Adipocyte (in vitro differentiated cells): Measurements from ENCODE around the gene RACK1.
"Not testable (repeated sequence)": the region's sequence is repeated elsewhere in the genome, so short reads cannot be mapped to it uniquely, and the experiment has no call there.

Experiments used
- DNase-seq: peaks from one replicate; pipeline ENCODE4 v3.0.0-alpha.2; 2015; ENCODE audit warnings: low read depth
- H3K27me3 ChIP-seq: replicated peaks from 2 replicates; pipeline ENCODE4 v1.7.0; 2013; ENCODE audit warnings: mild to moderate bottlenecking, low read length, moderate library complexity; ENCODE audit not compliant: control insufficient read depth, insufficient read depth
- H3K36me3 ChIP-seq: 2 replicates; pipeline ENCODE4 v1.7.0; 2013; ENCODE audit warnings: low read length, mild to moderate bottlenecking, moderate library complexity; ENCODE audit not compliant: control insufficient read depth, insufficient read depth, severe bottlenecking
- H3K4me1 ChIP-seq: 2 replicates; pipeline ENCODE4 v1.7.0; 2013; ENCODE audit warnings: mild to moderate bottlenecking, low read length, moderate library complexity; ENCODE audit not compliant: control insufficient read depth, insufficient read depth
- H3K4me3 ChIP-seq: 2 replicates; pipeline ENCODE4 v1.7.0; 2013; ENCODE audit warnings: mild to moderate bottlenecking, low read length, moderate library complexity
- H3K9ac ChIP-seq: 2 replicates; pipeline ENCODE4 v1.7.0; 2013; ENCODE audit warnings: mild to moderate bottlenecking, low read length, moderate library complexity
- H3K9me3 ChIP-seq: 2 replicates; pipeline ENCODE4 v1.7.0; 2013; ENCODE audit warnings: mild to moderate bottlenecking, low read length, moderate library complexity; ENCODE audit not compliant: control insufficient read depth

The RACK1 gene

DNA sequence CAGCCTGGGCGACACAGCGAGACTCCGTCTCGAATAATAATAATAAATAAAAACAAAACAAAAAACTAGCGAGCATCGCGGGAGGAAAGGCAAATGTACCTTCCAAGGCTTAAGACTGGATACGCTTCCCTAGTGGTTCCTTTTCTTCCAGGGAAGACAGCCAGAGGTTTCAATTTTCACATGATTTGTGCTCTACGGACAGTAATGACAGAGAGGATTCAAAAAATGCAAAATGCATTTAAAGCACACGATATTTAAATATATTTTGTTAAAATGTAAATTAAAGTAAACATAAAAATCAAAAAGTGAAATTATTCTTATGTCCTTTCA, 24.9 kb downstream of the RACK1 start:
- H3K4me3 ChIP-seq = peak overlapping the region; percentile 79

DNA sequence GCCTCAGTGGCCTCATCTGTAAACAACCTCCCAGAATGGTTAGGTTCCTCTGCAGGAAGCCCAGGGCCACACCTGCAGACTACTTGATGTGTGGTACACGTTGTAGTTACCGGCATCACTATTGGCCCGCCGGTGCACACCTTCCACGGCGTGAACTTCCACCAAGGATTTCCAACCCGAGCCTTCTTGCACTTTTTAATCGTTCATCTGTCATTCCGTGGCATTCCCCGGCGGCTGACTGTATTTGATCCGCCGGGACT, 26.0 kb downstream of the RACK1 start:
- H3K36me3 ChIP-seq = no peaks in the 10 kb centered on the region
- no peak for DNase-seq

More for the DNA sequence above, 24.9 kb downstream of the RACK1 start:
- no peak for DNase-seq
- no peak overlapping the region for H3K9ac ChIP-seq
- no peaks in the 10 kb centered on the region for H3K36me3 ChIP-seq
- no peaks in the 10 kb centered on the region for H3K27me3 ChIP-seq
- H3K9me3 ChIP-seq = no peaks in the 10 kb centered on the region
- peaks cover 6% of the 10 kb centered on the region for H3K4me1 ChIP-seq

GRCh38 chr5:181217111-181217802, 26.4 kb downstream of the RACK1 start:
- DNase-seq = peak; percentile 70
- no peaks in the 10 kb centered on the region for H3K27me3 ChIP-seq
- no peaks in the 10 kb centered on the region for H3K9me3 ChIP-seq
- H3K9ac ChIP-seq = no peak overlapping the region
- peak overlapping the region; percentile 66 for H3K4me3 ChIP-seq
- H3K36me3 ChIP-seq = no peaks in the 10 kb centered on the region
- peaks cover 6% of the 10 kb centered on the region for H3K4me1 ChIP-seq

More for the DNA sequence above, 26.0 kb downstream of the RACK1 start:
- Histone ChIP-seq H3K9ac (no peak overlapping the region), H3K4me3 (peak overlapping the region; percentile 66), H3K4me1 (peaks cover 6% of the 10 kb centered on the region), H3K9me3 (no peaks in the 10 kb centered on the region), H3K27me3 (no peaks in the 10 kb centered on the region)

- H3K4me3 ChIP-seq = peak overlapping the region; percentile 64
- DNase-seq = no peak
- no peaks in the 10 kb centered on the region for H3K27me3 ChIP-seq
- no peaks in the 10 kb centered on the region for H3K36me3 ChIP-seq
- H3K9me3 ChIP-seq = no peaks in the 10 kb centered on the region
- H3K4me1 ChIP-seq = peaks cover 6% of the 10 kb centered on the region
- H3K9ac ChIP-seq = peak overlapping the region; percentile 34
These were observed 27.4 kb downstream of the RACK1 start for GRCh38 chr5:181215997-181216989.

DNA sequence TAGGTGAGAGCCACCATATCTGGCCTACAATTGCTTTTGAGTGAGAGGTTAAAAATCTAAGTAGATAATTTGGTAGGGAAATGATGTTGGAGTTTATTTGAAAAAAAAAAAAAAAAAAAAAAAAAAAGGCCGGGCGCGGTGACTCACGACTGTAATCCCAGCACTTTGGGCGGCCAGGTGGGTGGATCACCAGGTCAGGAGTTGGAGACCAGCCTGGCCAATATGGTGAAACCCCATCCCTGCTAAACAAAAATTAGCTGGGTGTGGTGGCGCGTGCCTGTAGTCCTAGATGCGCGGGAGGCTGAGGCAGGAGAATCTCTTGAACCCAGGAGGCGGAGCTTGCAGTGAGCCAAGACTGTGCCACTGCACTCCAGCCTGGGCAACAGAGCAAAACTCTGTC, 29.5 kb downstream of the RACK1 start:
- not testable (repeated sequence) for DNase-seq, H3K9me3 ChIP-seq, H3K4me1 ChIP-seq, H3K36me3 ChIP-seq, H3K27me3 ChIP-seq, H3K9ac ChIP-seq, H3K4me3 ChIP-seq

- no peak overlapping the region for H3K9ac ChIP-seq
- no peak for DNase-seq
- H3K36me3 ChIP-seq = no peaks in the 10 kb centered on the region
- H3K4me1 ChIP-seq = peaks cover 6% of the 10 kb centered on the region
- no peaks in the 10 kb centered on the region for H3K9me3 ChIP-seq
- H3K27me3 ChIP-seq = no peaks in the 10 kb centered on the region
- H3K4me3 ChIP-seq = no peak overlapping the region
These were observed 30.8 kb downstream of the RACK1 start for GRCh38 chr5:181212934-181213333.

GRCh38 chr5:181212080-181212479, 31.6 kb downstream of the RACK1 start:
- Histone ChIP-seq H3K36me3 (no peaks in the 10 kb centered on the region), H3K9ac (no peak overlapping the region), H3K9me3 (no peaks in the 10 kb centered on the region), H3K4me3 (no peak overlapping the region), H3K4me1 (peaks cover 3% of the 10 kb centered on the region), H3K27me3 (no peaks in the 10 kb centered on the region)
- DNase-seq = no peak

- no peak for DNase-seq
- Histone ChIP-seq H3K4me1 (peaks cover 3% of the 10 kb centered on the region), H3K9me3 (no peaks in the 10 kb centered on the region), H3K9ac (no peak overlapping the region), H3K36me3 (no peaks in the 10 kb centered on the region), H3K27me3 (no peaks in the 10 kb centered on the region), H3K4me3 (no peak overlapping the region)
These were observed 32.5 kb downstream of the RACK1 start for GRCh38 chr5:181211208-181211607.

- not testable (repeated sequence) for H3K4me1 ChIP-seq, H3K27me3 ChIP-seq, DNase-seq, H3K9me3 ChIP-seq, H3K9ac ChIP-seq, H3K36me3 ChIP-seq, H3K4me3 ChIP-seq
These were observed 33.0 kb downstream of the RACK1 start for GRCh38 chr5:181210698-181211097.

DNA sequence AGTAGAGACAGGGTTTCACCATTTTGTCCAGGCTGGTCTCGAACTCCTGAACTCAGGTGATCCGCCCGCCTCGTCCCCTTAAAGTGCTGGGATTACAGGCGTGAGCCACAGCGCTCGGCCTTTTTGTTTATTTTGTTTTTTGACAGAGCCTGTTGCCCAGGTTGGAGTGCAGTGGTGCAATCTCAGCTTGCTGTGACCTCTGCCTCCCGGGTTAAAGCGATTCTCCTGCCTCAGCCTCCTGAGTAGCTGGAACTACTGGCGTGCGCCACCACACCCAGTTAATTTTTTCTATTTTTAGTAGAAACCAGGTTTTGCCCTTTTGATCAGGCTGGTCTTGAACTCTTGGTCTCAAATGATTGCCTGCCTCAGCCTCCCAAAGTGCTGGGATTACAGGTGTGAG, 33.6 kb downstream of the RACK1 start:
- H3K9ac ChIP-seq, H3K4me3 ChIP-seq, H3K9me3 ChIP-seq, DNase-seq, H3K27me3 ChIP-seq, H3K36me3 ChIP-seq: not testable (repeated sequence)
- peaks cover 10% of the 10 kb centered on the region for H3K4me1 ChIP-seq

- not testable (repeated sequence) for H3K27me3 ChIP-seq, H3K9me3 ChIP-seq, H3K9ac ChIP-seq, DNase-seq, H3K36me3 ChIP-seq, H3K4me3 ChIP-seq
- H3K4me1 ChIP-seq = peaks cover 12% of the 10 kb centered on the region
These were observed 34.7 kb downstream of the RACK1 start for GRCh38 chr5:181209006-181209405.
